Psoas muscle (tissue), 8 donors: ENCODE results near the gene NASP. TPM values are rescaled to one million over a fixed set of nuclear protein-coding genes. Genes with fewer than 3 reads are reported as not detected.

Experiments used
- ATAC-seq, 4 donors: fragments of 200-7000 bp; cut with Tn5 transposase; one replicate each; pipeline ENCODE4 v1.9.1; 2020; ENCODE audit warnings: moderate library complexity in 3 of 4, mild to moderate bottlenecking in 2 of 4
- DNase-seq, 2 donors: peaks; one replicate each; pipeline ENCODE4 v3.0.0-alpha.2; 2020
- H3K27ac ChIP-seq: fragments of 200-600 bp; one replicate; pipeline ENCODE4 v1.8.0; 2022
- H3K27me3 ChIP-seq, 3 donors: fragments of 200-600 bp in 1 of 3; one replicate each; pipeline versions ENCODE4 v1.6.1 to v1.8.0; 2013 to 2022; ENCODE audit warnings: low read length in 2 of 3, mild to moderate bottlenecking in 2 of 3, moderate library complexity in 1 of 3; ENCODE audit not compliant: insufficient read depth in 3 of 3
- H3K36me3 ChIP-seq, 2 donors: fragments of 200-600 bp in 1 of 2; one replicate each; pipeline versions ENCODE4 v1.6.1 to v1.8.0; 2013 to 2022; ENCODE audit warnings: low read depth in 1 of 2, mild to moderate bottlenecking in 1 of 2, moderate library complexity in 1 of 2; ENCODE audit not compliant: insufficient read depth in 1 of 2
- H3K4me1 ChIP-seq: fragments of 200-600 bp; one replicate; pipeline ENCODE4 v1.8.0; 2022
- H3K4me3 ChIP-seq: fragments of 200-600 bp; one replicate; pipeline ENCODE4 v1.8.0; 2022; ENCODE audit warnings: mild to moderate bottlenecking
- H3K9me3 ChIP-seq: fragments of 200-600 bp; one replicate; pipeline ENCODE4 v1.8.0; 2022
- CTCF ChIP-seq: fragments of 200-600 bp; IDR thresholded peaks from one replicate; pipeline ENCODE4 v1.8.0; 2022; ENCODE audit warnings: antibody characterized with exemption
- WGBS, 3 donors: extraction: QIAGEN DNeasy Blood & Tissue Kit; methylation state at CpG; one replicate each; pipeline versions ENCODE4 v1.1.6 to v1.1.7; 2013; 5-methylcytosine and 5-hydroxymethylcytosine counted together
- intact Hi-C, 2 donors: fragments of 100-400 bp; cut with DNase I; formaldehyde crosslinking; loops; one replicate each; pipeline versions ENCODE4 v1.11.0 to v1.14.2; 2022
- polyA plus RNA-seq, 3 donors: library from polyadenylated mRNA; stranded (reverse); fragments of 200-250 nt; gene quantifications; one replicate each; pipeline ENCODE4 v1.2.3, GENCODE V29; 2013
- total RNA-seq, 4 donors: library from RNA; stranded (reverse); fragmentation: NEBNext Ultra II Directional in 2 of 4; extraction: Animal tissue kit (Norgen Biotek cat#: 25700) in 2 of 4; gene quantifications; one replicate each; pipeline versions ENCODE4 v1.2.1 to v1.2.4, GENCODE V29; 2021 to 2023
- donor health status: healthy with polysubstance abuse.
- donor health status: DM: no; HTN: no; CAD: no; lungs with moderate emphysema.
- donor health status: Bipolar disorder and iron deficiency.
- donor health status: healthy.
- donor health status: DM: yes; HTN: yes; CAD: no.
- donor health status: DM: no; HTN: no; CAD: no.
- donor health status: DM: no; HTN: no; CAD: no.
- donor health status: DM: yes; HTN: yes; CAD: no.

The NASP gene
- total and polyA plus RNA-seq, 7 donors, result 15.3 to 54.6 (median 28.6) TPM

- Histone ChIP-seq H3K4me1 (peaks cover 15% of the 10 kb centered on the region), H3K27ac (no peak overlapping the region), H3K27me3 (no peaks in the 10 kb centered on the region), H3K9me3 (no peaks in the 10 kb centered on the region), H3K36me3 (peaks cover 10 to 98% of the 10 kb centered on the region in 2 donors), H3K4me3 (no peak overlapping the region)
- no peak for TF ChIP-seq CTCF
- WGBS, 3 donors, result 82 to 94% (median 84%) methylated on average over 12 of the region's 12 CpGs
- ATAC-seq (peak in 3 of 4 donors; percentile 42 to 77 (median 63)), DNase-seq (no peak)
- intact Hi-C loops, result no loop called here
These were observed 70.9 kb downstream of the NASP start for GRCh38 chr1:45654540-45655280.

GRCh38 chr1:45656573-45657226 is 72.9 kb downstream of the NASP start:
- no peak overlapping the region for H3K27ac ChIP-seq
- H3K4me3 ChIP-seq, result no peak overlapping the region
- H3K4me1 ChIP-seq, result peaks cover 18% of the 10 kb centered on the region
- peaks cover 7 to 89% of the 10 kb centered on the region in 2 donors for H3K36me3 ChIP-seq
- no peaks in the 10 kb centered on the region for H3K9me3 ChIP-seq
- WGBS, 3 donors, result 95 to 98% (median 96%) methylated on average over 3 of the region's 3 CpGs
- no peak for ATAC-seq
- TF ChIP-seq CTCF, result no peak
- no peak for DNase-seq
- intact Hi-C loops, result no loop called here
- no peaks in the 10 kb centered on the region for H3K27me3 ChIP-seq

- no peaks in the 10 kb centered on the region for H3K27me3 ChIP-seq
- intact Hi-C loops, result no loop called here
- no peak overlapping the region for H3K4me3 ChIP-seq
- no peak overlapping the region for H3K27ac ChIP-seq
- H3K36me3 ChIP-seq, result peaks cover 7 to 75% of the 10 kb centered on the region in 2 donors
- H3K4me1 ChIP-seq, result peaks cover 16% of the 10 kb centered on the region
- 79 to 83% (median 79%) methylated on average over 2 of the region's 2 CpGs for WGBS, 3 donors
- ATAC-seq, result no peak
- H3K9me3 ChIP-seq, result no peaks in the 10 kb centered on the region
- no peak for TF ChIP-seq CTCF
- DNase-seq, result no peak
These were observed 74.3 kb downstream of the NASP start for GRCh38 chr1:45658171-45658570.

GRCh38 chr1:45659222-45659621 is 75.4 kb downstream of the NASP start:
- Histone ChIP-seq H3K4me3 (no peak overlapping the region), H3K36me3 (peaks cover 7 to 65% of the 10 kb centered on the region in 2 donors), H3K27ac (no peak overlapping the region), H3K27me3 (no peaks in the 10 kb centered on the region), H3K9me3 (no peaks in the 10 kb centered on the region), H3K4me1 (peaks cover 16% of the 10 kb centered on the region)
- no peak for ATAC-seq
- intact Hi-C loops, result no loop called here
- no peak for TF ChIP-seq CTCF
- DNase-seq, result no peak
- 97 to 98% (median 97%) methylated on average over 2 of the region's 2 CpGs for WGBS, 3 donors
